Sigmoid colon (tissue), 4 donors: ENCODE measurements around the gene NT5DC1.

Experiments used
- POLR2A ChIP-seq, 2 donors: fragments of 450-650 bp; IDR thresholded peaks; one replicate each; pipeline ENCODE4 v1.6.1; 2016; ENCODE audit warnings: antibody characterized with exemption in 2 of 2, mild to moderate bottlenecking in 2 of 2, moderate library complexity in 2 of 2
- POLR2AphosphoS5 ChIP-seq, 4 donors: sonication (generic); formaldehyde crosslinking; IDR thresholded peaks; one replicate each; pipeline ENCODE4 v1.6.1; 2017; ENCODE audit warnings: antibody characterized with exemption in 4 of 4

- TF ChIP-seq POLR2AphosphoS5 (IDR thresholded peaks at IDR 0.05), result no peak
- no peak for TF ChIP-seq POLR2A (IDR thresholded peaks at IDR 0.05)
Observed at GRCh38 chr6:116073765-116074440, 26.8 kb upstream of the NT5DC1 start.
